Astrocyte (in vitro differentiated cells and primary cell): ENCODE results near the gene MTA2. TPM values are rescaled to one million over a fixed set of nuclear protein-coding genes. Genes with fewer than 3 reads are reported as not detected.
A peak's percentile ranks its signal among the peaks of the same experiment; 100 is the strongest.

Source experiments
- DNase-seq: peaks from one replicate; pipeline ENCODE4 v3.0.0-alpha.2; 2010; ENCODE audit warnings: low read depth
- FAIRE-seq: peaks from 2 replicates; lab custom pipeline; 2011; peaks lifted over from hg19 to GRCh38; lab: Jason Lieb, UNC
- H2AFZ ChIP-seq: 2 replicates; pipeline ENCODE4 v1.6.0; 2012; ENCODE audit warnings: low read depth, low read length, inconsistent platforms
- H3K27ac ChIP-seq: 2 replicates; pipeline ENCODE4 v1.5.1; 2011; ENCODE audit warnings: low read depth, low read length, inconsistent platforms
- H3K27me3 ChIP-seq: 2 replicates; pipeline ENCODE4 v1.6.0; 2011; ENCODE audit warnings: low read length, inconsistent platforms; ENCODE audit not compliant: insufficient read depth
- H3K36me3 ChIP-seq: 2 replicates; pipeline ENCODE4 v1.5.1; 2011; ENCODE audit warnings: low read length, inconsistent platforms; ENCODE audit not compliant: insufficient read depth
- H3K4me1 ChIP-seq: 2 replicates; pipeline ENCODE4 v1.5.1; 2011; ENCODE audit warnings: low read length, inconsistent platforms; ENCODE audit not compliant: insufficient read depth
- H3K4me2 ChIP-seq: 2 replicates; pipeline ENCODE4 v1.6.0; 2012; ENCODE audit warnings: low read length, inconsistent platforms
- H3K4me3 ChIP-seq: 2 replicates; pipeline ENCODE4 v1.5.1; 2011; ENCODE audit warnings: low read depth, mild to moderate bottlenecking, low read length, inconsistent platforms; ENCODE audit not compliant: insufficient read depth
- H3K79me2 ChIP-seq: 2 replicates; pipeline ENCODE4 v1.6.0; 2012; ENCODE audit warnings: mild to moderate bottlenecking, low read length, inconsistent platforms; ENCODE audit not compliant: insufficient read depth
- H3K9ac ChIP-seq: 2 replicates; pipeline ENCODE4 v1.6.0; 2012; ENCODE audit warnings: mild to moderate bottlenecking, low read length, inconsistent platforms
- H3K9me3 ChIP-seq: 2 replicates; pipeline ENCODE4 v1.5.1; 2012; ENCODE audit warnings: low read depth, mild to moderate bottlenecking, low read length, inconsistent platforms; ENCODE audit not compliant: insufficient read depth
- H4K20me1 ChIP-seq: 2 replicates; pipeline ENCODE4 v1.6.0; 2012; ENCODE audit warnings: low read length, inconsistent platforms; ENCODE audit not compliant: insufficient read depth
- H3K27ac Mint-ChIP-seq: one replicate; pipeline ENCODE4 v1.8.0; 2021; ENCODE audit warnings: mild to moderate bottlenecking, mixed read lengths; ENCODE audit not compliant: unreplicated experiment
- H3K27me3 Mint-ChIP-seq: one replicate; pipeline ENCODE4 v1.8.0; 2021; ENCODE audit warnings: low read depth, mixed read lengths; ENCODE audit not compliant: unreplicated experiment
- H3K36me3 Mint-ChIP-seq: one replicate; pipeline ENCODE4 v1.8.0; 2021; ENCODE audit warnings: low read depth, mixed read lengths; ENCODE audit not compliant: unreplicated experiment
- H3K4me1 Mint-ChIP-seq: one replicate; pipeline ENCODE4 v1.8.0; 2021; ENCODE audit warnings: low read depth, mixed read lengths; ENCODE audit not compliant: unreplicated experiment
- H3K4me3 Mint-ChIP-seq: one replicate; pipeline ENCODE4 v1.8.0; 2021; ENCODE audit warnings: mild to moderate bottlenecking, moderate library complexity, mixed read lengths; ENCODE audit not compliant: unreplicated experiment
- H3K9me3 Mint-ChIP-seq: one replicate; pipeline ENCODE4 v1.8.0; 2021; ENCODE audit warnings: mild to moderate bottlenecking, mixed read lengths; ENCODE audit not compliant: unreplicated experiment
- CTCF ChIP-seq: IDR thresholded peaks from 2 replicates; pipeline ENCODE4 v1.5.1; 2011; ENCODE audit warnings: low read depth, mild to moderate bottlenecking, inconsistent platforms, low read length, moderate library complexity; ENCODE audit not compliant: insufficient read depth
- EZH2 ChIP-seq: IDR thresholded peaks from 2 replicates; pipeline ENCODE4 v1.6.1; 2012; ENCODE audit warnings: mild to moderate bottlenecking, low read length, inconsistent platforms; ENCODE audit not compliant: insufficient read depth
- total RNA-seq: library from RNA; stranded (reverse); gene quantifications from 2 replicates; pipeline ENCODE4 v1.2.1, GENCODE V29; 2021

MTA2 gene
- total RNA-seq, 1 donor from 2014 or later = 136 TPM

GRCh38 chr11:62545437-62546243 is 56.0 kb downstream of the MTA2 start:
- Histone ChIP-seq H3K27me3 (no peaks in the 10 kb centered on the region), H3K36me3 (no peaks in the 10 kb centered on the region), H3K9ac (peak overlapping the region; percentile 91), H3K4me3 (peak overlapping the region; percentile 95), H3K79me2 (peaks cover 67% of the 10 kb centered on the region), H3K4me1 (peaks cover 52% of the 10 kb centered on the region), H2AFZ (peak overlapping the region; percentile 53), H3K4me2 (peak overlapping the region; percentile 90), H4K20me1 (peaks cover 48% of the 10 kb centered on the region), H3K9me3 (no peaks in the 10 kb centered on the region), H3K27ac (peak overlapping the region; percentile 87)
- no peak for TF ChIP-seq CTCF
- TF ChIP-seq EZH2 = no peak
- no peaks in the 10 kb centered on the region for H3K27me3 Mint-ChIP-seq
- no peaks in the 10 kb centered on the region for H3K36me3 Mint-ChIP-seq
- peak overlapping the region; percentile 97 for H3K4me3 Mint-ChIP-seq
- no peaks in the 10 kb centered on the region for H3K9me3 Mint-ChIP-seq
- DNase-seq = peak; percentile 89
- FAIRE-seq = no peak
- peaks cover 38% of the 10 kb centered on the region for H3K4me1 Mint-ChIP-seq
- peak overlapping the region; percentile 83 for H3K27ac Mint-ChIP-seq

- H3K79me2 ChIP-seq = peaks cover 76% of the 10 kb centered on the region
- Mint-ChIP-seq H3K27ac (peak overlapping the region; percentile 77), H3K4me3 (peak overlapping the region; percentile 94), H3K36me3 (no peaks in the 10 kb centered on the region), H3K9me3 (no peaks in the 10 kb centered on the region), H3K4me1 (peaks cover 45% of the 10 kb centered on the region), H3K27me3 (no peaks in the 10 kb centered on the region)
- no peaks in the 10 kb centered on the region for H3K9me3 ChIP-seq
- no peaks in the 10 kb centered on the region for H3K36me3 ChIP-seq
- H3K27ac ChIP-seq = peak overlapping the region; percentile 87
- FAIRE-seq = no peak
- peaks cover 61% of the 10 kb centered on the region for H3K4me1 ChIP-seq
- H3K4me3 ChIP-seq = peak overlapping the region; percentile 95
- no peaks in the 10 kb centered on the region for H3K27me3 ChIP-seq
- no peak overlapping the region for H2AFZ ChIP-seq
- no peak for TF ChIP-seq CTCF
- TF ChIP-seq EZH2 = no peak
- no peak for DNase-seq
- peaks cover 56% of the 10 kb centered on the region for H4K20me1 ChIP-seq
- peak overlapping the region; percentile 91 for H3K9ac ChIP-seq
- H3K4me2 ChIP-seq = peak overlapping the region; percentile 90
Measured at GRCh38 chr11:62544581-62545436, 56.9 kb downstream of the MTA2 start.
